IPS-15b (cell line): ENCODE data around the gene STX19.
"Not testable (repeated sequence)": the region's sequence is repeated elsewhere in the genome, so short reads cannot be mapped to it uniquely, and the experiment has no call there.

Experiments used
- H3K27me3 ChIP-seq: one replicate; pipeline ENCODE4 v1.6.1; 2013; ENCODE audit warnings: low read length; ENCODE audit not compliant: control insufficient read depth, insufficient read depth
- H3K36me3 ChIP-seq: one replicate; pipeline ENCODE4 v1.6.1; 2013; ENCODE audit warnings: low read length; ENCODE audit not compliant: control insufficient read depth, insufficient read depth
- H3K4me1 ChIP-seq: one replicate; pipeline ENCODE4 v1.6.1; 2013; ENCODE audit warnings: mild to moderate bottlenecking, low read length; ENCODE audit not compliant: control insufficient read depth, insufficient read depth
- H3K4me3 ChIP-seq: one replicate; pipeline ENCODE4 v1.5.1; 2013; ENCODE audit warnings: low read depth, low read length
- H3K9ac ChIP-seq: one replicate; pipeline ENCODE4 v1.6.1; 2013; ENCODE audit warnings: low read depth, mild to moderate bottlenecking, low read length
- H3K9me3 ChIP-seq: one replicate; pipeline ENCODE4 v1.6.1; 2013; ENCODE audit warnings: mild to moderate bottlenecking, low read length; ENCODE audit not compliant: control insufficient read depth, insufficient read depth

The STX19 gene

DNA sequence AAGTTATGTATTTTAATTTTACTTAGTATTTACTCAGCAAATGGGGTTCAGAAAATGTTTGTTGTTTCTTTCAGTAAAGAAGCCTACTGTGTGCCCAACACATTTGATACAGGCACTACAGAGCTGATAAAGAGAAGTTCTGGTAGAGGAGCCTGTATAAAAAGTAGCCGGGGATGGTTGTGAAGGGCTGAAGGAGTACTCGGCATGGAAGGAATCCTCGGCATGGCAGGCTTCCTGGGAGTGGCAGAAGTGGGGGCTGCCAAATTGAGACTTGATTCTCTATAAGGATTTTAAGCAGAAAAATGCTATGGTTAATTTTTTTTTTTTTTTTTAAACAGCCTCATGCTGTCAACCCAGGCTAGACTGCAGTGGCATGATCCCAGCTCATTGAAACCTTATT is 39.2 kb downstream of the STX19 start:
- H3K27me3 ChIP-seq: no peaks in the 10 kb centered on the region
- no peak overlapping the region for H3K4me3 ChIP-seq
- H3K9ac ChIP-seq: no peak overlapping the region
- H3K36me3 ChIP-seq: no peaks in the 10 kb centered on the region
- no peaks in the 10 kb centered on the region for H3K4me1 ChIP-seq
- H3K9me3 ChIP-seq: no peaks in the 10 kb centered on the region

DNA sequence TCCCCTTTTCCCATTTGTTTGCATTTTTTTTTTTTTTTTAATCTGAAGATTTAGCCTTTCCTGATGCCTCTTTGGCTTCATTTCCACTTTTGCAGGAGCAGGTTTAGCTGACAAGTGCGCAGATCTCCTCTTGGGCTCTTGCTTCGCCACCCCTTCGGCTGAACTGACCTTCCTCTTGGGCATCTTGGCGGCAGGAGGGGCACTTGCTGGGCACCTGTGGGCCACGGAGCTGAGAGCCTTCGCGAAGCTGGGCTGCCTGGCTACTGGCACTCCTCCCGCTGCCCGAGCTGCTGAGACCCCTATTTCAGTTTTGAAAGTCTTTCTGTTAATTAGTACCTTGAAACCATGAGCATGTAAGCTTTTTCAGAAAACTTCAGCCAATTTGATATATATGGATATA is 39.6 kb downstream of the STX19 start:
- no peaks in the 10 kb centered on the region for H3K4me1 ChIP-seq
- no peaks in the 10 kb centered on the region for H3K27me3 ChIP-seq
- no peak overlapping the region for H3K9ac ChIP-seq
- no peak overlapping the region for H3K4me3 ChIP-seq
- no peaks in the 10 kb centered on the region for H3K36me3 ChIP-seq
- no peaks in the 10 kb centered on the region for H3K9me3 ChIP-seq

DNA sequence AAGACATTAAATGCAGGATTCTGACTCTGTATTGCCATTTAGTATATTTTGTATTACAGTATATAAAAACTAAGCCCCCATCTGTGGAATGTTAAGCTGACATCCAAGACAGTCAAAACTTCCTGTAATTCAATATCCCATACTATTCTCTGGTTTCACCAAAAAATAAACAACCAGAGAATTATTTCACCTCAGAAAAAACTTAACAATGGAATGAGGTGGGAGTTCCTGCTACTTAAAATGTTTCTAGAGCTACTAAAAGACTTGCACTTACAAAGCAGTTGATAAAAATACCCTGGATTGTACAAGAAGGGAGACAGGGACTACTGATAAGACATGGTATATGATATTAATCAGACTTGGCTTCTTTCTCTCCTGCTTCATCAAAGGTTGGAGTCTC is 40.1 kb downstream of the STX19 start:
- H3K27me3 ChIP-seq: no peaks in the 10 kb centered on the region

DNA sequence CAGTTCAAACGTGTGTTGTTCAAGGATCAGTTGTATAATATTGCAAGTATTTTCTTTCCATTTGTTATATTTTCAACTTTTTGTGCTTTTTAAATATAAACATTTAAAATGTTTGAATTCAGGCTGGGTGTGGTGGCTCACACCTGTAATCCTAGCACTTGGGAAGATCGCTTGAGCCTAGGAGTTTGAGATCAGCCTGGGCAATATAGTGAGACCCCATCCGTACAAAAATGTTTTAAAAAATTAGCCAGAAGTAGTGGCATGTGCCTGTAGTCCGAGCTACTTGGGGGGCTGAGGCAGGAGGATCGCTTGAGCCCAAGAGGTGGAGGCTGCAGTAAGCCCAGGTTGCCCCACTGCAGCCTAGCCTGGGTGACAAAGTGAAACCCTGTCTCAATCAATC is 43.8 kb downstream of the STX19 start:
- H3K36me3 ChIP-seq: no peaks in the 10 kb centered on the region
- H3K9ac ChIP-seq: no peak overlapping the region
- H3K27me3 ChIP-seq: no peaks in the 10 kb centered on the region
- H3K4me1 ChIP-seq: no peaks in the 10 kb centered on the region
- H3K9me3 ChIP-seq: no peaks in the 10 kb centered on the region
- H3K4me3 ChIP-seq: no peak overlapping the region

More for the DNA sequence above, 40.1 kb downstream of the STX19 start:
- H3K9ac ChIP-seq: no peak overlapping the region
- no peaks in the 10 kb centered on the region for H3K9me3 ChIP-seq
- H3K4me1 ChIP-seq: no peaks in the 10 kb centered on the region
- H3K36me3 ChIP-seq: no peaks in the 10 kb centered on the region
- no peak overlapping the region for H3K4me3 ChIP-seq

DNA sequence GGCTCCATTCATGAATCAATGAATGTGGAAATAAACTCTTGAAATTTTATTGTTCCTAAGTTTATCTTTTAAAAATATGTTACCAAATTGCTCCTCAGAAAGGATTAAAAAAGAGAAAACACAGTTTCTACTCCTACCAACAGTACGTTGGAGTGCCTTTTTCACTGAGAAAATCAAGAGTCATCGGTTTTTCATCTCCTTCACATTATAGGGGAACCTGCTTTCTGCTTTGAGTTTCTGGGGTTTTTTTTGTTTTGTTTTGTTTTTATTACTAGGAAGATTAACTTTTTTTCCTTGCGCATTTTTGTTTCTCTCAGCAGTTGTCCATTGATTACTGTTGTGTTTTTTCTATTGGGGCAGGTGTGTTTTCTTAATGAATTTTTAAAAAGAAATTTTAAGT is 45.0 kb downstream of the STX19 start:
- Histone ChIP-seq H3K9me3 (no peaks in the 10 kb centered on the region), H3K4me1 (no peaks in the 10 kb centered on the region), H3K9ac (no peak overlapping the region), H3K27me3 (no peaks in the 10 kb centered on the region), H3K4me3 (no peak overlapping the region), H3K36me3 (no peaks in the 10 kb centered on the region)

DNA sequence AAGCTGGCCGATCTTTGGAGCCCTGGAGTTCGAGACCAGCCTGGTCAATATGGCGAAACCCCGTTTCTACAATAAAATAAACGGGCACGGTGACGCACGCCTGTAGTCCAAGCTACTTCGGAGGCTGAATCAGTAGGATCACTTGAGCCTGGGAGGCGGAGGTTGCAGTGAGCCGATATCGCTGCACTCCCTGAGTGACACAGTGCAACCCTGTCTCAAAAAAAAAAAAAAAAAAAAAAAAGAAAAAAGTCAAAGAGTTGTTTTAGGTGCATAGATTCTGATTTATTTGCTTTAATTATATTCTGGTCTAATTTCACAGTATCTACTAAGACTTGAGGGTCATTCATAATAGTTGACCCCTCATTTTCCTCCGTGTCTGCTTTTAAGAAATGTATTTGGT is 46.7 kb downstream of the STX19 start:
- Histone ChIP-seq H3K4me3 (no peak overlapping the region), H3K27me3 (no peaks in the 10 kb centered on the region), H3K9ac (no peak overlapping the region), H3K9me3 (no peaks in the 10 kb centered on the region), H3K36me3 (no peaks in the 10 kb centered on the region), H3K4me1 (no peaks in the 10 kb centered on the region)

DNA sequence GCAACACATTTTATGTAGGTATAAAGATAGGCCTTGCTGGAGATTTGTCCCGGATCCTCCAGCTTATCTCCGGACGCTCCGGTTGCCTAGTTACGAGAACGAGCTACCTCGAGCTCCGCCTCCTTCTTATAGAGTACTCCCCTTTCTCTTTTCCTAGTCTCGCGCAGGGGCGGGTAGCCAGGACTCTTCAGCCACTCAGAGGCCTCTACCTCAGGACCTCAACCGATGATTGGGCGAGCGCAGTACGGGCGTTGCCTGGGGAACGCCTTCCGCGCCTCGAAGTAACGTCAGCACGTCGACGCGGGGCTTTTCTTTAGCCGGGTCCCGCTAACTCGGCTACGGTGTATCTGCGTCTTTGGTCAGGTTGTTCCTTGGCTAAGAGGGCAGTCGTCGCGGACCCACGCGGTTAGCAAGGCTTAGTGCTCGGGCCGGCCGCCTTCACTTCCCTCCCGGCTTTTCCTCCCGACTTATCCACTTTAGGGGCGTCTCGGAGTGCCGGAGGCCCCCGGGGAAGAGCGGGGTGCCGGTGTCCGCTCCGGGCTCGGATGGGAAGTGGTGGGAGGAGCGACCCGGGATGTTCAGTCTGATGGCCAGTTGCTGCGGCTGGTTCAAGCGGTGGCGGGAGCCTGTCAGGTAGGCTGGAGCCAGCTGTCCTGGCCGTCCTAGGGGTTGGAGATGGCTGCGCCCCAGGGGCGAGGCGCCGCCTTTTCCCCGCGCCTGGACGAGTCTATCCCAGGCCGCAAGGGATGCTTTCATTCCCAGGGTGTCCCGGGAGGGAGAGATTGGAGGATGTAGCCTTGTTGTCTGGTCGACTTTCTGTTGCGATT is 48.3 kb downstream of the STX19 start, which contains the start of gene ARL13B:
Gene ARL13B (plus strand): TSS at position 306 of the 827 bp plus-strand sequence. CDS start 269 bp downstream, at position 575.
- H3K4me1 ChIP-seq: no peaks in the 10 kb centered on the region
- H3K4me3 ChIP-seq: peak within 1 kb of the TSS; percentile 84
- peak within 1 kb of the TSS; percentile 57 for H3K9ac ChIP-seq
- H3K36me3 ChIP-seq: no peaks in the 10 kb centered on the region
- H3K27me3 ChIP-seq: peaks cover 4% of the 10 kb centered on the region
- no peaks in the 10 kb centered on the region for H3K9me3 ChIP-seq

DNA sequence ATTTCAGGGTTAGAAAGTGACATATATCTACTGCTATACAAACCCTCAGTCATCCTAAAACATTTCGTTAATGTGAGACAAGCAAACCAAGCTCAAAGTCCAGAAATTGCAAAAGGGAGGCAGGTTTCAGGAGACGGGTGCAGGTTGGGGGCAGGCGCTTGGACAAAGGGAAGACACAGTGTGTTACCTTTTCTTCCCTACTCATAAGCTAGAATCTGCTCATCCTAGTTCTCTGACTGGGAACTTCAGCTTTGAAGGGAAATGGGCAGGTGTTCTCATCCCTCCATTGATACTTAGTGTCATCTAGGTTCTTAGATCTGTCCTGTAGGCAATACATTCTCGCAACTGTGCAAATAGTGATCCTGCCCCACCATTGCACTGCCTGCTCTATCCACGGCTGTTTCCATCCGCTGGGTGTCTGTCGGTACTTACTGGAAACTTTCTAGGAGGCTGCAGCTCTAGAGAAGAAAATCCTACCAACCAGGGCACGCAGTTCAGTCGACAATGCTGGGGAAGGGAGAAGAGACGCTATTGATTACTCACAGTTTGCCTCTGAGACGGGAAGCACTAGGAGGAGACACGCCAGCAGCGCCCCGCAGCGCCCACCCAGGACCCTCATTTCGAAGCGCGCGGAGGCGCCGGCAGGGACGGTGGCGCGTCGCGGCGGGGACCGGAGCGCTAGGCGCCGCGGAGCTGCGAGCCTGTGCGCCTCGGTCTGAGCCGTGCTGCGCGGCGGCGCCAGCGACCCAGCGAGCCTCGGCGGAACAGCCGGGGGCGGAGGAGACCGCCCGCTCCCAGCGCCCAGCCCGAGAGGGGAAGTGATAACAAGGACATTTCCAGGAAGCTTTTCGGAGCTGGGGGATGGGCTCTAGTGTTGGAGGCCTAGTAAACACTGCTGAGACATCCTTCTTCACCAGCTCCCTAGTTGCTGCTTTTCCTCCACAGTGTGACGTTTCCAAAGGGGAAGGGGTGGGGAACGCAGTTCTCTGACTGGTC is 55.0 kb downstream of the STX19 start, which contains the start of gene PROS1:
Gene PROS1 (minus strand): TSS at position 766 of the 996 bp plus-strand sequence. CDS start 147 bp downstream, at position 619.
- peak within 1 kb of the TSS; percentile 9 for H3K9ac ChIP-seq
- no peaks in the 10 kb centered on the region for H3K36me3 ChIP-seq
- peak within 1 kb of the TSS; percentile 60 for H3K4me3 ChIP-seq
- H3K4me1 ChIP-seq: no peaks in the 10 kb centered on the region
- peaks cover 22% of the 10 kb centered on the region for H3K27me3 ChIP-seq
- no peaks in the 10 kb centered on the region for H3K9me3 ChIP-seq

DNA sequence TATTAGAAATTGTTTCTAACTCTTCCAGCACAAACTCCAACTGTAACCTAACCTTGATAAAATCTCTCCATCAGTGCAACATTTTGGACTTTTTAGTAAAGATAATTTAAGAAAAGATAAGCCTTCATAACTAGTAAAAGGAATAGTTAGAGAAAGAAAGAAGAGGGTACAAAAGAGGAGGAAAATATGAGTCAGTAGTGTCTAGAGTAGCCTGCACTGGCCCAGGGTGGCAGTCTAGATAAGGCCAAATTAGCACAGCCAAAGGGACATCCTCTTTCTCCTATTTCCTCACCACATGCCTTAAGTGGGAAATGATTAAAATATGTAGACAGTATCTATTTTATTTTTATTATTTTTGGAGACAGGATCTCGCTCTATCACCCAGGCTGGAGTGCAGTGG is 58.4 kb downstream of the STX19 start:
- no peaks in the 10 kb centered on the region for H3K9me3 ChIP-seq
- no peak overlapping the region for H3K9ac ChIP-seq
- peaks cover 18% of the 10 kb centered on the region for H3K27me3 ChIP-seq
- H3K4me1 ChIP-seq: no peaks in the 10 kb centered on the region
- H3K4me3 ChIP-seq: no peak overlapping the region
- no peaks in the 10 kb centered on the region for H3K36me3 ChIP-seq

DNA sequence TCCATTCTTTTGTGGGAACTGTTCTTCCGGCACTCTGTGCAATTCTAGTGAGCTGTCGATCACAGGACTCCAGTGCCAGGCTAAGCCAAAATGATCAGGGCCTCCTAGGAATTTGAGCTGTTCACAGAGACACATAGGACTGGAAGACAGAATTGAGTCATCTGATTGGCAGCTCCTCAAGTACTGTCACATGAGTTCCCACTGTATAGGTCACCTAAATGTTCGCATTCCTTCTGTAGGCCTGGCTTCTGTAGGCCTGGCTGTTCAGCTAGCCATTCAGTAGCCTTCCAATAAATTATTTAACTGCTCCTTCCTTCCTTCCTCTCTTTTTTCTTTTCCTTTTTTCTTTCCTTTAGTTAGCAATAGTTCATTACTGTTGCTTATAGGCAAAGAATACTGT is 59.0 kb downstream of the STX19 start:
- H3K4me3 ChIP-seq: no peak overlapping the region
- no peaks in the 10 kb centered on the region for H3K9me3 ChIP-seq
- peaks cover 18% of the 10 kb centered on the region for H3K27me3 ChIP-seq
- no peaks in the 10 kb centered on the region for H3K36me3 ChIP-seq
- H3K9ac ChIP-seq: no peak overlapping the region
- no peaks in the 10 kb centered on the region for H3K4me1 ChIP-seq

DNA sequence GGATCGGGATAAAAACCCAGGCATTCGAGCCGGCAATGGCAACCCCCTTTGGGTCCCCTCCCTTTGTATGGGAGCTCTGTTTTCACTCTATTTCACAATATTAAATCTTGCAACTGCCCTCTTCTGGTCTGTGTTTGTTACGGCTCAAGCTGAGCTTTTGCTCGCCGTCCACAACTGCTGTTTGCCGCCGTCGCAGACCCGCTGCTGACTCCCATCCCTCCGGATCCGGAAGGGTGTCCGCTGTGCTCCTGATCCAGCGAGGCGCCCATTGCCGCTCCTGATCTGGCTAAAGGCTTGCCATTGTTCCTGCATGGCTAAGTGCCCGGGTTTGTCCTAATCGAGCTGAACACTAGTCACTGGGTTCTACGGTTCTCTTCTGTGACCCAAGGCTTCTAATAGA is 63.3 kb downstream of the STX19 start:
- H3K4me3 ChIP-seq, H3K9ac ChIP-seq, H3K36me3 ChIP-seq, H3K4me1 ChIP-seq, H3K27me3 ChIP-seq, H3K9me3 ChIP-seq: not testable (repeated sequence)
